Measurements from ENCODE around the gene KRTAP10-5.
"Not testable (repeated sequence)": the region's sequence is repeated elsewhere in the genome, so short reads cannot be mapped to it uniquely, and the experiment has no call there.

KRTAP10-5 gene

DNA sequence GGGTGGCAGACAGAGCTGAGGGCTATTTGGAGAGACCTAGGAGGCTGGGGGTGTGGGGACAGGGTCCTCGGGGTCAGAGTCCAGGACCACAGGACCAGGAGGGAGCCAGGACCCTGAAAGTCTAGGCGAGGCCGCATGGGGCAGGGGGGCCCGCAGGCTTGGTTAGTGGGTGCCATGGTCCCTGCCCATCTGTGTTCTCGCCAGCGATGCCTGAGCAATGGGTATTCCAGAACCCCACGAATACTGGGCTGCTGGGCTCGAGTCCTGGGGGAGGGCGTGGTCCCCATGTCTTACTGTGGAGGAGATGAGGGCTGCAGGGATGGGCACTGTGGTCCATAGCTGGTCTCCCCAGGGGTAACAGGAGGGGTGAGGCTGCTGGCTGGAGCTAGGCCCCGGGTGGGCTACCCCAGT is 9.9 kb upstream of the KRTAP10-5 start:
- no peak for DNase-seq

DNA sequence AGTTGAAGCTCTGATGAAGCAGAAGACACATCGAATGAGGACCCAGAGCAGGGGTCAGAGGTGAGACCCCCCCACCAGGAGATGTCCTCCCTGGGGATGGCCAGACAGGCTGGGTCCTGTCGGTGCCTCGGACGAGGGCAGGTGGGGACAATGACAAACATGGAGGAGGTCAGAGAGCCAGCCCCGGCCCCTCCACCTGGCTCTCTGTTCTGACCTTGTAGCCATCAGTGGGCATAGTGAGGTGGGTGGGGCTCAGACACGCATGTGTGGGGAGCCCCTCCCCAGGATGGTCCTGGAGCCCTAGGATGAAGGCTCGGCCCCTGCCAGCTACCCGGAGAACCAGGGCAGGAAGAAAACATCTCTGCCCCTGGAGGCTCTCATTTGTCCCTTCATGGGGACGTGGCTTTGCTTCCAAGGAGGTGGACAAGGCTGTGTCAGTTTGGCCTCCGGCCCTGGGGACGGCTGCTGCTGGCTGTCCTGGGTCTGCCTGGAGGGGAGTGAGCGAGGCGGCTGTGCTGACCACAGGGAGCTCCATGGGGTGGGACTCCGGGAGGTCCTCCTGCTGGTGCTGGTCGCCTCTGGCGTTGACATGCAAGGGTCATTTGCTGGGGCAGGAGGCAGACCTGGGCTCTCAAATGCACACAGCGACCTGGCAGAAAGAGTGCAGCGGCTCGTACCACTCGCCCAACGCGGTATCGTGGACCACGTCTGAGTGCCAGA is 9.3 kb upstream of the KRTAP10-5 start:
- DNase-seq: no peak

DNA sequence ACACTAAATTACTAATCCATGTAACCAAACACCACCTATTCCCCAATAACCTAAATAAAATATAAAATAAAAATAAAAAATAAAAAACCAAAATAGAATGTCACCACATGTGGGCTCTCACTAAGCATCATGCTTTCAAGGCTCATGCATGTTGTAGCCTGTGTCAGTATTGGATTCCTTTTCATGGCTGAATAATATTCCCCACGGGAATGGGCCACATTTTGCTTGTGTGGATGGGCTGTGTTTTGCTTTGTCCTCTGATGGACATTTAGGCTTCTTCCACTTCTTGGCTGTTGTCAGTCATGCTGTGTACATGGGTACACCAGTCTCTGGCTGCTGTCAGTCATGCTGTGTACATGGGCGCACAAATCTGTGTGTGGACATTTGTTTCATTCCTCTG is 8.7 kb upstream of the KRTAP10-5 start:
- no peak for DNase-seq

DNA sequence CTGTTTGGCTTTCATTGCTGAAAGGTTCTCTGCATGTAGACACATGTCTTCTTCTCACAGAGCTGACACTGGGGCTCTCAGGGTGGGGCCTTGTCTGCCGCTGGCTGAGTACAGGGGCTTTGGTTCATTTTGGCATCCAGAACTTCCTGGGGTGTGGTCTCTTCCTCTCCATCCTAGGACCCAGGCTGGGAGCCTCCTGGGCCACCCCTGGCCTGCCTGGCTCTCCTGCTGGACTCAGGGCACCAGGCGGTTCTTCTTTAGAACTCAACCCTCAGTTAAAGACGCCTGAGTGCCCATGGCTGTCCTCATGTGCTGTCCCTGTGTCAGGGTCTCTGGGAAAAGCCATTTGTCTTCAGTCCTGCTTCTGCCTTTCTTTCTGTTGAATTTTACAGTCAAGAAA is 5.5 kb upstream of the KRTAP10-5 start:
- no peak for DNase-seq

DNA sequence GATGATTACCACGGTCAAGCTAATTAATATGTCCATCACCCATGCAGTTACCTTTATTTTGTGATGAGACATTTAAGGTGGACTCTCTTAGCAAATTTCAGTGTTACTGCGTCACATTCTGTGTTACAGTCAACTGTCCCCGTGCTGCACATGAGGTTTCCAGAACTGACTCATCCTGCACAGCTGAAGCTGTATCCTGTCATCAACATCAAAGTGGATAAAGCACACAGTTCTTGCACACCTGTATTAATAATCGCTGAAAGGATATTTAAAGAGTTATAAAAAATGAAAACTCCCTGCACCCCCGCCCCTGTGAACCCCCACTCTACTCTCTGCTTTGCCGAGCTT is 3.4 kb upstream of the KRTAP10-5 start:
- no peak for DNase-seq

DNA sequence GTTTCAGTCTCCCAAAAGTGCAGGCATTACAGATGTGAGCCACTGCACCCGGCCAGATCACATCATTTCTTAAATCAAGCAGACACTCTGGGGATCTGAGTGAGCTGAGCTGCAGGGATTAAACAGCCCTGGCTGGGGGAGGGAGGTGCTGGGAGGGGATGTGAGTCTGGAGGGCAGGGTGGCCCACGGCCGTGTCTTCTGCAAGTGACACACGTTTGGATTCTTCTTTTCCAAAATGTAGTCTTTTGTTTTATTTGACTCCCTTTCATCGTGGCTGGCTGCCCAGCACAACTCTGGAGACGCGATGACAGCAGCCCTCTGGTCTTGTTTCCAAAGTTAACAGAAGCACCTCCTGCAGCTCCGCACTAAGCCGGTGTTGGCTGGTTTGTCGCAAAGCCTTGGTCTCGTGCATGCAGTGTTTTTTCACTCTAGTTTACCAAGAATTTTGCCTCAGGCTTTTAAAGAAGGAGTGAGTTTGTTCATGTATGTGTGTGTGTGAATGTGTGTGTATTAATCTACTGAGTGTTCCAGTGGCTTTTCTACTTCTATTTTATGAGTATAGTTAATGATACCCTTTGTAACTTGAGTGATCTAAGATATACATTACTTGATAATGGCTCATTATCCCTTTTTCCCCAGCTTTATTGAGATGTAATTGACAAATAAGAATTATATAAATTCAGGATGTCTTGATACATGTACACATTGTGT is 2.8 kb upstream of the KRTAP10-5 start:
- peak; percentile 58 for DNase-seq

DNA sequence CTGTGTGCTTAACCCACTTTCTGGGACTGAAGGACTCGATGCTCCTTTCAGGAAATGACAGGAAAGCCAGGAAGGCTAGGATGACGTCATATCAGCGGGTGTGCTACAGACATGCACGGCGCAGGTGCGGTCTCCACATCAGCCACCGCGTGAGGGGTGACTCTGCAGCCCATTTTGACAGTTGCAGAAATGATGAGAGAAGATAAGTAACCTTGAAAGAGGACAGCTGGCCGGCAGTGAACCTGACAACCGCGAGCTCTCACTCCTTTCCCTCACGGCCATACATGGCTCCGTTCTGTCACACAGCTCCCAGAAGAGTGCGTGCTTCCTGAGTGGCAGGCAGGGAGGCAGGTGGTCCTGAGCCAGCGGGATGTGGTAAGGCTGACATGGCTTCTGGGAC is 1.7 kb upstream of the KRTAP10-5 start:
- no peak for DNase-seq

DNA sequence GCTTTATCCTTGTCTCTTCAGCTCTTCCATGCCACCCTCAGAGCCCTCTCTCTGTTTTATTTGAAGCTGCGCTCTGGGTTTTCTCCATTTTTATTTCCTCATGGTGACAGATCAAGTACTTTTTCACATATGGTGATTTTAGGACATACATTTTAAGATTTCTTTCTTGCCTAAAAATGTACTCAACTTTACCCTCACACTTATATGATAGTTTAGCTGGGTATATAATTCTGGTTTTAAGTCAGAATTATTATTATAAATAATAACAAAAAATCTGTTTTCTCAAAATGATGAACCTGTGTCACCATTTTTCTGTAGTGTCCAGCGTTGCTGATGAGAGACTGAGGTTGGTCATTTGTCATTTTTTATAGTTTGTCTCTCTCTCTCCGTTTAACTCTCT is 754 bp upstream of the KRTAP10-5 start:
- DNase-seq: no peak

DNA sequence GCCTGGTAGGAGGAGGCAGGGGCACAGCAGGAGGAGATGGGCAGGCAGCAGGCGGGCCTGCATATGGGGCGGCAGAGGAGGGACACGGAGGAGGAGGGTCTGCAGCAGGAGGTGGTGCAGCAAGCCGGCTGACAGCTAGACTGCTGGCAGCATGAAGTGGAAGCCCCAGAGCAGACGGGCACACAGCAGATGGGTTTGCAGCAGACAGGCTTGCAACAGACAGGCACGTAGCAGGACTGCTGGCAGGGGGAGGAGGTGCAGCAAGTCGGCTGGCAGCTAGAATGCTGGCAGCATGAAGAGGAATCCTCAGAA is 615 bp downstream of the KRTAP10-5 start:
- DNase-seq: no peak

DNA sequence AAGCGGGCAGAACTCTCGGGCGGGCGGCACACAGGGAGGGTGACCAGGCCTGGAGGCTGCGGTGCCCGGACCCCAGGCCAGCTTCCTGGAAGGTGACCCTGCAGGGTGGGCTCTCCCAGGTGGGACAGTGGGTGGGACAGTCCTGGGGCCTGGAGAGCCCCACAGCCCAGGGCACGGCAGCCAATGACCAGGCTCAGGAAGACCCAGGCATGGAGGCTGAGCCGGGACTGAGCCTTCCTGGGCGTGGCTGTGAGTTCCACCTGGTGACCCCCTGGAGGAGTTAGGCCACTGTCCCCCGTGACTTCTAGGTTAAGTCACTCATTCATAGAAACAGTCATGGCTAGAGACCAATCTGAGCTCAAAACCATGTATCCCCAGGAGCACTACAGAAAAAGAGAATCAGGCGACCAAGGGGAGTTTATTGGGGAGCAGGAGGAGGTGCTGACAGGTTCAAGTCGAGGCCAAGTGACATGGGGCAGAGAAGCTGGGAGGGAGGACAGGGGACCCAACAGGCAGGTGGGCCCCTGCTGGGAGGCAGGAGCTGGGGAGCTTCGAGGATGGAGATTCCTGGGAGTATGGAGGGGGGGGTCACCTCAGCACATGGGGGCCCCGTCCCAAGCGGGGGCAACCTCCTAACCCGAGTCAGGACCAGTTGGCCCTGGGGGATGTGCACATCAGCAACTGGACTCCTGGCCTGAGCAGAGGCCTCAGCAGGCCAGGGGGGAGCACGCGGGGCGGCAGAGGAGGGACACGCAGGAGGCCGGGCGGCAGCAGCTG is 1.2 kb downstream of the KRTAP10-5 start:
- no peak for DNase-seq

DNA sequence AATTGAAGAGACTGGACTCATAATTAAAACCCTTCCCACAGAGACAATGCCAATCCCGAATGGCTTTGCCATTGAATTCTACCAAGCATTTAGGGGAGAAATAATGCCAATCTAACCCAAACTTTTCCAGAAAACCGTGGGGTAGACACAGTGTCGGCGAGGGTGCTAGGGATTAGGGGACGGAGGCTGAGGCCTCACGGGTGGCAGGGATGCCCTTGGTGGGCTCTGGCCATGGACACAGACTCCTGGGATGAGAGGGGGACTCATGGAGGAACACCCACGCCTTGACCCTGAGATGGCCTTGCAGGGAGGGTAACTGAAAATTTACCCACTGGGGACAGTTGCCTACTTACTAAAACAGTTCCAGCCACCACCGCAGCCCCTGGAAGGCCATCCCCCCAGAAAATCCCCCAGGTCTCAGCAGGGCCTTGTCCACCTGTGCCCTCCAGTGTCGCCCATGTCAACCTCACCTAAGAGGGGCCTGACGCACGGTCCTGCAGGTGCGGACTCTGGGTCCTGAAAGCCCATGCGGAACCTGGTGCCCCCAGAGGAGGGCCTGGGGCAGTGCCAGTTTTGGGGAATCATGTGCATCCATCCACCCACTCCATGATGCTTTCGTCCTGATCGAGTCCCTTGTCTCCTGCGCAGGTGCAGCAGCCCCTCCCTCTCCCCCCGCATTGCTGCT is 1.9 kb downstream of the KRTAP10-5 start:
- DNase-seq: no peak

DNA sequence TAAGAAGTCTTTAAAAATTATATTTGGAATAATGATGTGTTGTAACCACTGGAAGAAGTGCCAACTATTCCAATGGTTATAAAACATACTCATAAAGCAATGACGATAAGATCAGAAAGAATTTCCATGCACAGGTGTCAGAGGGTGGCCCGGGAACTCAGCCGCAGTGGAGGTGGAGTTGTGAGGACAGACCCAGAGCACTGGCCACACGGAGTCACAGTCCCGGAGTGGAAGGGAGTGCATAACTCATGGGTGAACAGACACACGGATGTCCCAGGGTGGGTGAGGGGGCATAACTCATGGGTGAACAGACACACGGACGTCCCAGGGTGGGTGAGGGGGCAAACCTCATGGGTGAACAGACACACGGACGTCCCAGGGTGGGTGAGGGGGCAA is 4.4 kb downstream of the KRTAP10-5 start:
- no peak for DNase-seq

DNA sequence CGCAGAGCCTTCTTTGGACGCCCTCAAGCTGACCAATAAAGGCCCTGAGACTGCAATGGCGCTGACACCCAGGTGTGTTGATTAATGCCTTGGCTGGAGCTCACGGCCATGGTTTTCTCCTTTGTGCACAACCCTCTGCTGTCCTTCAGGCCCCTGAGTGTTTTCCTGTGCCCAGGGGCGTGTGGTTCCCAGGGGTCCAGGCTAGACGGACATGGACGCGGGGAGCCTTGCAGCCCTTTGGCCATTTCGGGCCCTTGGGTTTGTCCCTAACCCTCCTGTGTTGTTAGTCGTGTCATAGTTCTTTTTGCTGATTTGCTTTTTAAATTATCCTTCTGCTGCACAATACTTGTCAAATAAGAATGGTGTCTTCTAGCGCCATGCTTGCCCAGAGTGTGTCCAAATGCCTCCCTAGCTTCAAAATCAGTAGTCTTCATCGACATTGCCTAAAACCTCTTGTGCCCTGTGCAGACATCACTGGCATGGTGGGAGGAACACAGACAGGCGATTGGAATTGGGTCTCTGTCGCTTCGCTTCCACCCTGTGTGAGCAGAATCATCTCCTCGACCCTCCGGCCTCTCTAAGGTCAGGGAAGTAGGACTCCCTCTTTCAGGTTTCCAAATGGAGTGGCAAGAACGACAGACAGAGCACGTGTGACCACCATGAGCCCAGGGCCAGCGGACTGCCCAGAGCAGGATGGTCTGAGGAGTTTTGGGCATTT is 4.9 kb downstream of the KRTAP10-5 start:
- no peak for DNase-seq

DNA sequence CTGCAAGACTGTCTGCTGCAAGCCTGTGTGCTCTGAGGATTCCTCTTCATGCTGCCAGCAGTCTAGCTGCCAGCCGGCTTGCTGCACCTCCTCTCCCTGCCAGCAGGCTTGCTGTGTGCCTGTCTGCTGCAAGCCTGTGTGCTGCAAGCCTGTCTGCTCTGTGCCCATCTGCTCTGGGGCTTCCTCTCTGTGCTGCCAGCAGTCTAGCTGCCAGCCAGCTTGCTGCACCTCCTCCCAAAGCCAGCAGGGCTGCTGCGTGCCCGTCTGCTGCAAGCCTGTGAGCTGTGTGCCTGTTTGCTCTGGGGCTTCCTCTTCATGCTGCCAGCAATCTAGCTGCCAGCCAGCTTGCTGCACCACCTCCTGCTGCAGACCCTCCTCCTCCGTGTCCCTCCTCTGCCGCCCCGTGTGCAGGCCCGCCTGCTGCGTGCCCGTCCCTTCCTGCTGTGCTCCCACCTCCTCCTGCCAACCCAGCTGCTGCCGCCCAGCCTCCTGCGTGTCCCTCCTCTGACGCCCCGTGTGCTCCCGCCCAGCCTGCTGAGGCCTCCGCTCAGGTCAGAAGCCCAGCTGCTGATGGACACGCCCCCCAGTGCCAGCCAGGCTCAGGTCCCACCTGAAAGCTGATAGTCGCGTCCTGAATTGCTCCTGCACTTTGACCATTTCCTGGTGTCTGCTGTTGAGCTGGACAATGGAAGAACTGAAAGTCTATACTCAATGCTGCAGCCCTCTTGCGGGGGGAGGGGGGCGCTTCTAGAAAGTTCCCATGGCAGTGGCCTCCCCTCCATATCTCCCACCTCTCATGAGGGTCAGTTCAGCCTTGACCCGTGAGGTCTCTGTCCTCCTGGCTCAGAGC is 5.7 kb downstream of the KRTAP10-5 start:
- DNase-seq: no peak

DNA sequence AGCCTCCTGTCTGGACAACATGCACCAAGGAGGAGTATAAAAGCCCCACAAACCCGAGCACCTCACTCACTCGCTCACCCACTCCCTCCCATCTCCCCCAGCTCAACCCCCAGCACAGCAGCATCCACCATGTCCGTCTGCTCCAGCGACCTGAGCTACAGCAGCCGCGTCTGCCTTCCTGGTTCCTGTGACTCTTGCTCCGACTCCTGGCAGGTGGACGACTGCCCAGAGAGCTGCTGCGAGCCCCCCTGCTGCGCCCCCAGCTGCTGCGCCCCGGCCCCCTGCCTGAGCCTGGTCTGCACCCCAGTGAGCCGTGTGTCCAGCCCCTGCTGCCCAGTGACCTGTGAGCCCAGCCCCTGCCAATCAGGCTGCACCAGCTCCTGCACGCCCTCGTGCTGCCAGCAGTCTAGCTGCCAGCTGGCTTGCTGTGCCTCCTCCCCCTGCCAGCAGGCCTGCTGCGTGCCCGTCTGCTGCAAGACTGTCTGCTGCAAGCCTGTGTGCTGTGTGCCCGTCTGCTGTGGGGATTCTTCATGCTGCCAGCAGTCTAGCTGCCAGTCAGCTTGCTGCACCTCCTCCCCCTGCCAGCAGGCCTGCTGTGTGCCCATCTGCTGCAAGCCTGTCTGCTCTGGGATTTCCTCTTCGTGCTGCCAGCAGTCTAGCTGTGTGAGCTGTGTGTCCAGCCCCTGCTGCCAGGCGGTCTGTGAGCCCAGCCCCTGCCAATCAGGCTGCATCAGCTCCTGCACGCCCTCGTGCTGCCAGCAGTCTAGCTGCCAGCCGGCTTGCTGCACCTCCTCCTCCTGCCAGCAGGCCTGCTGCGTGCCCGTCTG is 6.6 kb downstream of the KRTAP10-5 start, which contains the start of gene KRTAP10-4:
TSS of gene KRTAP10-4 (plus strand) at position 100 of the 827 bp plus-strand sequence. CDS start at position 130, 30 bp downstream.
- not testable (repeated sequence) for DNase-seq

DNA sequence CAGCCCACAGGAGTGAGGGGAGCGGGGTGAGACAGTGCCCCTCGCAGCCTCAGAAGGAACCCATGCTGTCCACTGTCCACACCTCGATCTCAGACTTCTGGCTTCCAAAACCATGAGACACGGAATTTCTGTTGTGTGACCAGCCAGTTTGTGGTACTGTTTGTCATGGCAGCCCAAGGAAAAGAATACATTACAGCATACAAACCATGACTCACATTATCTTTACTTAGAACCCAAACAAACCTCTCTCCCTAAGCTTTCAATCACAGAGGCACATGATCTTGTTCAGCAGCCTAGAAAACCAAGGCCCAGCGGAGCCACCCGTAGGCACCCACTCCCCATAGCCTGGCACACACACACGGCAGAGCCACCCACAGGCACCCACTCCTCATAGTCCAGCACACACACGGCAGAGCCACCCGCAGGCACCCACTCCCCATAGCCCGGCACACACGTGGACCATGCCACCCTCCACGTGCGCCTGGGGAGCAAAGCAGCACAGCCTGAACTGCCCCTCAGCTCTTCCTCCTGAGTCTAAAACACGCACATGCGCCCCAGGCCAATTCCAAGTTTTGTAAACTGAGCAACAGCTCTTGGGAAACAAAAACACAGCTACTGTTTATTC is 7.3 kb downstream of the KRTAP10-5 start:
- DNase-seq: no peak

DNA sequence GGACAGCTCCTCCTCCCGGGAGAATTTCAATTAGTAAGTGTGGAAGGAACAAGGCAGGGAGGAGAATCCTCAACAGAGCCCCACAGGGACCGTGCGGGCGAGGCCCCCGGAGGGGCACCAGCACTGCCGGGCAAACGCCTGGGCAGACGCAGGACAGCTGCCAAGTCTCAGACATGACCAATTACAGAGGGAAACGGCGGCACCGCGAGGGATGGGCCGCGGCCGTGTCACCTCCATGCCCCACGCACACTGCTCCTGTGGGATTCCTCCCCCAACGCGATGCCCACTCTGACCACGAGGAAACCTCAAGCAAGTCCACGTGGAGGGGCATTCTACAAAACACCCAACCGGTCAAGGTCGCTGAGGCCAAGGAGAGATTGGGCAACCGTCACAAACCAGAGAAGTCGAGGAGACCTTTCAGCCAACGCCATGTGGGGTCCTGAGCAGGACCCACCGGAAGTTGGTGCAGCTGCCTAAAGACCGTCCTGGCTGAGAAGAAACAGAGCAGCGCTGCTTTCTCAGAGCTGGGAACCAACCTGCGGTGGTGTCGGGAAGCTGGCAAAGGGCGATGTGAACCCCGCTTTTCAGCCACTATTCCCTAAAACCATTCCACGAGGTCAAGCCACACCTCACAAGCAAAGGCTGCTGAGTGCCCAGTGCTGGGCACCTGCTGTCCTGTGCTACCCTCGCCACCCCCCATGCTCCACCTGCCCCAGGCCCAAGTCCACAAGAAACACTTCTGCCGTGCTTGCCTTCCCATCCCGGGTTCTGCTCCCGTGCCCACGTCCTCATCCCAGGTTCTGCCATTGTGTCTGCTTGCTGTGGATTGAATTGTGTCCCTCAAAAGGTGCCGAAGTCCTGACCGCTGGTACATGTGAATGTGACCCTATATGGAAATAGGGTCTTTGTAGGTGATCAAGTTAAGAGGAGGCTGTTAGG is 8.3 kb downstream of the KRTAP10-5 start:
- no peak for DNase-seq

DNA sequence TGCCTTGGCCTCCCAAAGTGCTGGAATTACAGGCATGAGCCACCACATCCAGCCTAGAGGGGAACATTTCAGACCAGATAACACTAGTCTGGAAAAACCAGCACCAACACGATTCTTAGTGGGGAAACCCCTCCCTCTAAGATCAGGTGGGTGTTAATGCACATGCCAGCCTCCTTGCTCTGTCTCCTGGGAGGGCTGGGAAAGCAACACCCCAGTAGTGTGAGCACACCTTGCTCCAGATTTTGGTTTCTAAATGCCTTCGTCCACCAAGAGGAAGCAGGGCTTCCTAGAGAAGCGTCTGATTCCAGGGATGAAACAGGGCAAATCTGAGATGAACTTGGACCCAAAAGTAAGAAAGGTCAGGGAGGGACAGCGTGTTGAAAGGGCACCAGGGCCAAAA is 9.1 kb downstream of the KRTAP10-5 start:
- DNase-seq: no peak

DNA sequence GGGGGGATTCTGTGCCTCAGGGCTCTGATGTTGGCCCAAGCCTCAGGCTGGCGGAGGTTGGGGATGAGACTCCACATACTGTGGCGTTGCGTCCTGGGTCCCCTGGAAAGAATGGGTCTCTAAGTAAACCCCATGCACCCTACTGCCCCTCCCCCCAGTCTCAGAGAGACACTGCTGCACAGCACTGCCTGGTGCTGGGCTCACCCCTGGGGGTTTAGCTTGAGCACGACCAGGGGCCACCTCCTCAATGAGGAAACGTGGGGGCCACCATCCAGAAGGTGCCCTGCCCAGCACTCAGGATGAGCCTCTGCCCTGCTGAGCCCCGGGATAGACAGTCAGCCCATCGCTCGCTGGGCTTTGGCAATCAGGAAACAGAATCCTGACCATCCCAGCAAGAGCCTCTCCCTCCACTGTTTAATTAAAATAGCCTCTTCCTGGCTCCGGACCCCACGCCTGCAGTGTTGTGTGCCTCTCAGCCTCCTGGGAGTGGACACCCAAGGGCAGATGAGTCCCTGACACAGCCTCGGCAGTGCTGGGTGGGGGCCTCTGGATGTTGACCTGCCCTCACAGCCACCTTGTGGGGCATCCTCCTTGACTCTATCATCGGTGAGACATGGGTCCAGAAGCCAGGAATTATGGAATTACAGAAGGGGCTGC is 10.4 kb downstream of the KRTAP10-5 start:
- no peak for DNase-seq
